Bronchial epithelial cell (primary cell): ENCODE data around the gene SLX4IP. TPM values are rescaled to one million over a fixed set of nuclear protein-coding genes. Genes with fewer than 3 reads are reported as not detected.

Experiments used
- DNase-seq: peaks from one replicate; pipeline ENCODE4 v3.0.0-alpha.2; 2010; ENCODE audit warnings: low read depth
- FAIRE-seq: peaks from 2 replicates; lab custom pipeline; 2011; peaks lifted over from hg19 to GRCh38; lab: Jason Lieb, UNC
- H3K27me3 ChIP-seq: 2 replicates; pipeline ENCODE4 v1.5.1; 2011; ENCODE audit warnings: low read length; ENCODE audit not compliant: control insufficient read depth, insufficient read depth
- H3K36me3 ChIP-seq: 2 replicates; pipeline ENCODE4 v1.5.1; 2011; ENCODE audit warnings: low read length; ENCODE audit not compliant: control insufficient read depth, insufficient read depth
- H3K4me3 ChIP-seq: 2 replicates; pipeline ENCODE4 v1.5.1; 2011; ENCODE audit warnings: mild to moderate bottlenecking, low read depth, low read length, control low read depth
- total RNA-seq: library from RNA; depleted of rRNA; stranded (reverse); fragments of >200 nt; gene quantifications from 2 replicates; pipeline ENCODE4 v1.2.1, GENCODE V29; 2014
- TF ChIP-seq, protein P1 (sequence below): IDR thresholded peaks from 2 replicates; pipeline ENCODE4 v1.5.1; 2011; ENCODE audit warnings: mild to moderate bottlenecking, moderate library complexity, low read length, control low read depth, inconsistent platforms; ENCODE audit not compliant: insufficient read depth, severe bottlenecking

The SLX4IP gene
- total RNA-seq, 1 donor from 2014 or later = 3.9 TPM

- TF ChIP-seq, protein P1, sequence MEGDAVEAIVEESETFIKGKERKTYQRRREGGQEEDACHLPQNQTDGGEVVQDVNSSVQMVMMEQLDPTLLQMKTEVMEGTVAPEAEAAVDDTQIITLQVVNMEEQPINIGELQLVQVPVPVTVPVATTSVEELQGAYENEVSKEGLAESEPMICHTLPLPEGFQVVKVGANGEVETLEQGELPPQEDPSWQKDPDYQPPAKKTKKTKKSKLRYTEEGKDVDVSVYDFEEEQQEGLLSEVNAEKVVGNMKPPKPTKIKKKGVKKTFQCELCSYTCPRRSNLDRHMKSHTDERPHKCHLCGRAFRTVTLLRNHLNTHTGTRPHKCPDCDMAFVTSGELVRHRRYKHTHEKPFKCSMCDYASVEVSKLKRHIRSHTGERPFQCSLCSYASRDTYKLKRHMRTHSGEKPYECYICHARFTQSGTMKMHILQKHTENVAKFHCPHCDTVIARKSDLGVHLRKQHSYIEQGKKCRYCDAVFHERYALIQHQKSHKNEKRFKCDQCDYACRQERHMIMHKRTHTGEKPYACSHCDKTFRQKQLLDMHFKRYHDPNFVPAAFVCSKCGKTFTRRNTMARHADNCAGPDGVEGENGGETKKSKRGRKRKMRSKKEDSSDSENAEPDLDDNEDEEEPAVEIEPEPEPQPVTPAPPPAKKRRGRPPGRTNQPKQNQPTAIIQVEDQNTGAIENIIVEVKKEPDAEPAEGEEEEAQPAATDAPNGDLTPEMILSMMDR = no peak
- H3K36me3 ChIP-seq = peaks cover 47% of the 10 kb centered on the region
- FAIRE-seq (no peak), DNase-seq (no peak)
- H3K4me3 ChIP-seq = no peak overlapping the region
- no peaks in the 10 kb centered on the region for H3K27me3 ChIP-seq
These were observed 218.6 kb downstream of the SLX4IP start for GRCh38 chr20:10653599-10654249.

GRCh38 chr20:10654250-10654610, 219.1 kb downstream of the SLX4IP start:
- Histone ChIP-seq H3K36me3 (peaks cover 46% of the 10 kb centered on the region), H3K4me3 (no peak overlapping the region), H3K27me3 (no peaks in the 10 kb centered on the region)
- TF ChIP-seq, protein P1 = no peak
- no peak for DNase-seq
- no peak for FAIRE-seq

DNA sequence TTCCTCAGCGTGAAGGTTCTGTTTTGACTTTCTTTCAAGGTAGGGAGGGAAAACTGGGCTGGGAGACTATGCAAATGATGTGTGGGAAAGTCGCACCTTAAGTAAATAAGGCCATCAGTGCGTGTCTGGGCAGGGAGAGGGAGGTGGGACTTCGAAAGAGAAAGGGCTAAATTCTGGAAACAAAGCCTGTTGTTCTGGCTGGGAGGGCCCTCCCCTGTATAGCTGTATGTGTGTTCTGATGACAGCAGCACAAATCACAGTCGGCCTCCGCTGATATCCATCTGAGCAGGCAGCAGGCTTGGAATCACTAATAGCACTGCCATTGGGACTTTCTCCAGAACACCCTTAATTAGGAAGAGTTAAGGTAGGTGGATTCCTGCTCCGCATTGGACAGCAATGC, 219.5 kb downstream of the SLX4IP start:
- no peaks in the 10 kb centered on the region for H3K27me3 ChIP-seq
- no peak overlapping the region for H3K4me3 ChIP-seq
- peaks cover 45% of the 10 kb centered on the region for H3K36me3 ChIP-seq
- FAIRE-seq (no peak), DNase-seq (peak; percentile 92)
- TF ChIP-seq, protein P1 = no peak

- no peak for DNase-seq
- Histone ChIP-seq H3K27me3 (no peaks in the 10 kb centered on the region), H3K36me3 (peaks cover 42% of the 10 kb centered on the region), H3K4me3 (no peak overlapping the region)
- FAIRE-seq = no peak
- TF ChIP-seq, protein P1 = no peak
These were observed 220.9 kb downstream of the SLX4IP start for GRCh38 chr20:10655720-10656669.

GRCh38 chr20:10657453-10657852, 222.3 kb downstream of the SLX4IP start:
- H3K36me3 ChIP-seq = peaks cover 43% of the 10 kb centered on the region
- H3K27me3 ChIP-seq = no peaks in the 10 kb centered on the region
- TF ChIP-seq, protein P1 = no peak
- no peak overlapping the region for H3K4me3 ChIP-seq
- FAIRE-seq (peak; percentile 55), DNase-seq (no peak)
